ENCODE measurements around the gene MINAR1. TPM values are rescaled to one million over a fixed set of nuclear protein-coding genes. Genes with fewer than 3 reads are reported as not detected.

MINAR1 gene
- under 1 TPM; 0.77 to 0.93 TPM for total RNA-seq

DNA sequence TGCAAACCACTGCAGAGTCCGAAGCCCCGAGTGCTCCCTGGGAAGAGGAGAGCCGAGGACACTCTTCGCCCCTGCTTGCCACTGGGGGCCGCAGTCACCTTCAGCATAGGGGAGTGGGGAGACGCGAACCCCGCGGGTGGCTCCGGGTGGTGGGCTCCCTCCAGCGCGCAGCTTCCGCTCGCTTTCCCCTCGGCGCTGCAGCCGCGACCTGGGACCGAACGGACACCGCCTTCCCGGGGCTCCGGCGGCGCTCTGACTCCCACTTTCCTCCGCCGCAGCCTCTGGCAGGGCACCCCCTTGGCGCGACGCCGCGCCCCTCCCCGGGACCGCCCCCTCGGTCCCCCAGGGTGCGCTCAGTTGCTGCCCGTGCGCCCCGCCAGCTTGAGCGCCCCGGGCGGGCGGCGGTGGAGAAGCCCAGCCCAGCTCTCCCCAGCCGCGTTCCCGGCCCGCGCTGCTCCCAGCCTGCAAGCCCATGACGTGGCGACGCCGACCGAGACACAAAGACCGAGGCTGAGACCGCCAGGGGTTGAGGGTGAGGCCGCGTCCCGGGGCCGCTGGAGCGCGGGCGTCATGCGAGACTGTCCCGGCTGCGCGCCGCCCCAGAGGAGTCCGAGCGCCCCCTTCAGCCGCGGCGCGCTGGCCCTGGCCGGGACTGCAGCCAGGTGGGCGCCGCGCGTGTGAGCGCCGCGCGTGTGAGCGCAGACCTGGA lies at the start of gene MINAR1:
Gene MINAR1, plus strand, starts transcription at position 701 of the 709 bp plus-strand sequence. CDS start 23,812 bp downstream, outside the sequence.
- Mint-ChIP-seq H3K4me1 (peaks cover under 1% of the 10 kb centered on the region), H3K4me3 (peak within 1 kb of the TSS; percentile 37), H3K36me3 (ENCODE audit: low read depth) (no peaks in the 10 kb centered on the region), H3K27me3 (peaks cover 54% of the 10 kb centered on the region), H3K9me3 (no peaks in the 10 kb centered on the region), H3K27ac (no peak within 1 kb of the TSS)
- no peak for ATAC-seq (replicated peaks)

- no peaks in the 10 kb centered on the region for H3K36me3 Mint-ChIP-seq (ENCODE audit: low read depth)
Observed at GRCh38 chr15:79394231-79394630, 37.9 kb upstream of the MINAR1 start.

DNA sequence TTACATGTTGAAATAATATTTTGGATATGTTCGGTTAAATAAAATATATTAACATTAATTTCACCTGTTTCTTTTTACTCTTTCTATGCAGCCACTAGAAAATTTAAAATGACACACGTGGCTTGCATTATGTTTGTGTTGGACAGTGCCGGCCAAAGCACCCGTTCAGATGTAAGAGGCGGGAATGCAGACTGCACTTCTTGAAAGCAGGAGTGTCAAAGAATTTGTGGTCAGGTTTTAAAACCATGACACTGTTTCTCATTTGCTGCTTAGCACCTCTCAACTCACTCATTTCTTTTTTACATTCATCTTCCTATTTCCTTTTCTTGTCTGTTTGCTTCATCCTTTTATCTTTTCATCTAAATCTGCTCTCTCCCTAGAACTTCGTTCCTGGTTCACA lies 35.3 kb upstream of the MINAR1 start:
- Mint-ChIP-seq H3K27me3 (no peaks in the 10 kb centered on the region), H3K9me3 (no peaks in the 10 kb centered on the region), H3K36me3 (ENCODE audit: low read depth) (peaks cover 7% of the 10 kb centered on the region), H3K27ac (no peak overlapping the region), H3K4me1 (peaks cover 5% of the 10 kb centered on the region), H3K4me3 (no peak overlapping the region)
- no peak for ATAC-seq (replicated peaks)

More at GRCh38 chr15:79394231-79394630, 37.9 kb upstream of the MINAR1 start:
- H3K4me1 Mint-ChIP-seq: no peaks in the 10 kb centered on the region
- ATAC-seq (replicated peaks): no peak
- H3K27ac Mint-ChIP-seq: no peak overlapping the region
- H3K9me3 Mint-ChIP-seq: peaks cover 4% of the 10 kb centered on the region
- H3K4me3 Mint-ChIP-seq: no peak overlapping the region
- no peaks in the 10 kb centered on the region for H3K27me3 Mint-ChIP-seq

GRCh38 chr15:79397269-79397910 lies 34.7 kb upstream of the MINAR1 start:
- H3K36me3 Mint-ChIP-seq (ENCODE audit: low read depth): peaks cover 7% of the 10 kb centered on the region
- no peak for ATAC-seq (replicated peaks)
- peaks cover 5% of the 10 kb centered on the region for H3K4me1 Mint-ChIP-seq
- H3K4me3 Mint-ChIP-seq: no peak overlapping the region
- no peaks in the 10 kb centered on the region for H3K27me3 Mint-ChIP-seq
- no peak overlapping the region for H3K27ac Mint-ChIP-seq
- H3K9me3 Mint-ChIP-seq: no peaks in the 10 kb centered on the region

GRCh38 chr15:79399606-79400005 lies 32.5 kb upstream of the MINAR1 start:
- Mint-ChIP-seq H3K9me3 (peaks cover 2% of the 10 kb centered on the region), H3K4me3 (no peak overlapping the region), H3K4me1 (peaks cover 8% of the 10 kb centered on the region), H3K36me3 (ENCODE audit: low read depth) (peaks cover 7% of the 10 kb centered on the region), H3K27me3 (no peaks in the 10 kb centered on the region), H3K27ac (no peak overlapping the region)
- no peak for ATAC-seq (replicated peaks)

DNA sequence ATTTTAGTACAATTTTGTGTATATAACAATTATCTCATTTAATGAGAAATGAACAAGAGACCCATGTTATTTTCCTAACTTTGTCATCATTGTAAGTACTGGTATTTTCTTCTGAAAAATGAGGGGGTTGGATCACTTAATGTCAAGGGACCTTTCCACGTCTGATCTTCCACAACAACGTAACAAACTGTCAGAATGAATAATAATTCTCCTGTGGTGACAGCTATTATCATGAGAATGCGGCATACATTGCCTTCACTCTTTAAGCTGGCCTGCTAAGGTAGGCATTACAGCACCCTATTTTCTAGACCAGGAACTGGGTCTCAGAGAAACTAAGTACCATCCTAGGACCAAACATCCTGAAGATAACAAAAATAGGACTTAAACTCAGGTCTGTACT lies 31.5 kb upstream of the MINAR1 start:
- H3K36me3 Mint-ChIP-seq (ENCODE audit: low read depth): peaks cover 7% of the 10 kb centered on the region
- peaks cover 3% of the 10 kb centered on the region for H3K9me3 Mint-ChIP-seq
- peaks cover 9% of the 10 kb centered on the region for H3K4me1 Mint-ChIP-seq
- H3K4me3 Mint-ChIP-seq: no peak overlapping the region
- H3K27ac Mint-ChIP-seq: no peak overlapping the region
- H3K27me3 Mint-ChIP-seq: no peaks in the 10 kb centered on the region
- ATAC-seq (replicated peaks): no peak

- no peak overlapping the region for H3K4me3 Mint-ChIP-seq
- H3K9me3 Mint-ChIP-seq: peaks cover 3% of the 10 kb centered on the region
- no peaks in the 10 kb centered on the region for H3K27me3 Mint-ChIP-seq
- H3K4me1 Mint-ChIP-seq: peaks cover 9% of the 10 kb centered on the region
- H3K27ac Mint-ChIP-seq: no peak overlapping the region
- no peak for ATAC-seq (replicated peaks)
- peaks cover 7% of the 10 kb centered on the region for H3K36me3 Mint-ChIP-seq (ENCODE audit: low read depth)
Observed at GRCh38 chr15:79401301-79401700, 30.8 kb upstream of the MINAR1 start.

DNA sequence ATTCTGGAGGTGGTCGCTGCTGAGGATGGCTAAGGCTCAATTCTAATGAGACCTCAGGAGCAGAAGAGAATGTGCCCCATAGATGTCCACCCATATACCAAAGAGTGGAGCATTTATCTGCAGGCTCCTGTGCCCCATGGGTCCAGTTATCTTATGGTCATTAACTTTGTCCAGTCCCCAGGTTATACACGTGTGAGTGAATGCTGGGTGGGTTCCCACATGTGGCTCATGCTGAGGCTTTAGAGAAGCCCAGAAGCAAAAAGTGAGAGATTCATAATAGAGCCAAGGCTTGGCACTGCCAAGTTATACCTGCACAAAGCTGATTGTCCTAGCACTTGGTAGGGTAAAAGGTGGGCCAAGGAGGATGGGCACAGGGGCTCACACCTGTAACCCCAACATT lies 30.0 kb upstream of the MINAR1 start:
- H3K4me3 Mint-ChIP-seq: no peak overlapping the region
- no peak for ATAC-seq (replicated peaks)
- peaks cover 3% of the 10 kb centered on the region for H3K9me3 Mint-ChIP-seq
- H3K27me3 Mint-ChIP-seq: no peaks in the 10 kb centered on the region
- no peak overlapping the region for H3K27ac Mint-ChIP-seq
- peaks cover 9% of the 10 kb centered on the region for H3K4me1 Mint-ChIP-seq
- H3K36me3 Mint-ChIP-seq (ENCODE audit: low read depth): peaks cover 7% of the 10 kb centered on the region

DNA sequence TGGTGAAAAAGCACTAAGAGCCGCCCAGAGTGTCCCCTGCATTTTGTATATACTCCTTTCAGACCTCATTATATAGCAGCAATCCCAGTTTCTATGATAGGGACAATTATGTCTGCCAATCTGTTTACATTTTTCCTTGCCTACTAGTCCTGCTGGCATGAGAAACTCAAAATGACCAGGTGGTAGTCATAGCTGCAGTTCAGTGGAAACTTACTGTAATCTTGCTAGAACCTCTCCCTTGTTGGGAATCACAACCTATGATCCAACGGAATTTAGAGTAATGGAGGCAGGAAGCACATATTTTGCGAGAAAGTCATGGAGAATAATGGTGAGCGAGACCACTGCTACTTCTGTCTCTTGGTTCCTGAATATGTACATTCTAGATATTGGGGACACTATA lies 28.6 kb upstream of the MINAR1 start:
- ATAC-seq (replicated peaks): no peak
- no peak overlapping the region for H3K27ac Mint-ChIP-seq
- peaks cover 9% of the 10 kb centered on the region for H3K4me1 Mint-ChIP-seq
- H3K4me3 Mint-ChIP-seq: no peak overlapping the region
- H3K27me3 Mint-ChIP-seq: no peaks in the 10 kb centered on the region
- peaks cover 7% of the 10 kb centered on the region for H3K36me3 Mint-ChIP-seq (ENCODE audit: low read depth)
- H3K9me3 Mint-ChIP-seq: peaks cover 3% of the 10 kb centered on the region

GRCh38 chr15:79406210-79406609 lies 25.9 kb upstream of the MINAR1 start:
- Mint-ChIP-seq H3K4me3 (no peak overlapping the region), H3K4me1 (peaks cover 4% of the 10 kb centered on the region), H3K9me3 (peaks cover 3% of the 10 kb centered on the region), H3K27me3 (no peaks in the 10 kb centered on the region), H3K27ac (no peak overlapping the region), H3K36me3 (ENCODE audit: low read depth) (no peaks in the 10 kb centered on the region)
- ATAC-seq (replicated peaks): no peak

GRCh38 chr15:79408041-79408440 lies 24.1 kb upstream of the MINAR1 start:
- Mint-ChIP-seq H3K27me3 (no peaks in the 10 kb centered on the region), H3K36me3 (ENCODE audit: low read depth) (peaks cover 11% of the 10 kb centered on the region), H3K4me1 (peaks cover 4% of the 10 kb centered on the region), H3K4me3 (no peak overlapping the region), H3K9me3 (peaks cover 3% of the 10 kb centered on the region), H3K27ac (no peak overlapping the region)
- ATAC-seq (replicated peaks): no peak

- no peak for ATAC-seq (replicated peaks)
- no peak overlapping the region for H3K4me3 Mint-ChIP-seq
- H3K27me3 Mint-ChIP-seq: no peaks in the 10 kb centered on the region
- H3K36me3 Mint-ChIP-seq (ENCODE audit: low read depth): peaks cover 12% of the 10 kb centered on the region
- no peaks in the 10 kb centered on the region for H3K4me1 Mint-ChIP-seq
- no peak overlapping the region for H3K27ac Mint-ChIP-seq
- H3K9me3 Mint-ChIP-seq: no peaks in the 10 kb centered on the region
Observed at GRCh38 chr15:79410237-79410636, 21.9 kb upstream of the MINAR1 start.

DNA sequence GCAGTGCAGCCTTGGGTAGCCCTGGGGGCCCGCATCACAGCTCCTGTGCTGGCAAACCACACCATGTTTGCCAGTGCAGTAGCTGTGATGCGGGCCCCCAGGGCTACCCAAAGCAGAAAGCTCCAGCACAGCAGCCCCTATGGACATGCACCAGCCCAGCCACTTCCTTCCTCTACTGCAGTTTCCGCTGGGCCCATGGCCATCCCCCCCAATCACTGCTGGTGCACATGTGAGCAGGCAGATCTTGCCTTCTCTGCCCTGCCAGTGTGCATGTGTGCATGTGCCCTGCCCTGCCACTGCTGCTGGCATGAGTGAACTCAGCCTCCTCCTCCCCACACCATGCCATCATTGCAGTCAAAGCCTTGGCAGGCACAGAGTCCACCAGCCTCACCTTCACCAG lies 20.1 kb upstream of the MINAR1 start:
- no peak for ATAC-seq (replicated peaks)
- no peak overlapping the region for H3K4me3 Mint-ChIP-seq
- peaks cover 12% of the 10 kb centered on the region for H3K36me3 Mint-ChIP-seq (ENCODE audit: low read depth)

DNA sequence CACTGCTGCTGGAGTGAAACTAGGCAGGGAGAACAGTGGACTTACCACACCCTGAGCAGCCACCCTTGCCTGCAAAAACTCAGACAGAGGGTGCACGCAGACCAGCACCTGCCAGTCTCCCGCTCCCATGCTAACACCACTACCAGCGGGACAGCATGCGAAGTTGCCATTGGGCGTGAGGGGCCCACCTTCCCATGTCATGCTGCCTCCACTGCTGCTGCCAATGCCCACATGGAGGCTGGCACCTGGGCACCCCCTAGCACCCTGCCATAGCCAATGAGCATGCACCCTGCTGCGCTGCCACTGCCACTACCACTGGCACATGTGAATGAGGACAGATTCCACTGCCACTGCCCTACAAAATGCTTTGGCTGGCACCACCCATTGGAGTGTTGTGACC lies 19.7 kb upstream of the MINAR1 start:
- peaks cover 12% of the 10 kb centered on the region for H3K36me3 Mint-ChIP-seq (ENCODE audit: low read depth)

More for the DNA sequence above, 20.1 kb upstream of the MINAR1 start:
- H3K27ac Mint-ChIP-seq: no peak overlapping the region
- H3K4me1 Mint-ChIP-seq: no peaks in the 10 kb centered on the region
- H3K9me3 Mint-ChIP-seq: no peaks in the 10 kb centered on the region
- H3K27me3 Mint-ChIP-seq: no peaks in the 10 kb centered on the region

DNA sequence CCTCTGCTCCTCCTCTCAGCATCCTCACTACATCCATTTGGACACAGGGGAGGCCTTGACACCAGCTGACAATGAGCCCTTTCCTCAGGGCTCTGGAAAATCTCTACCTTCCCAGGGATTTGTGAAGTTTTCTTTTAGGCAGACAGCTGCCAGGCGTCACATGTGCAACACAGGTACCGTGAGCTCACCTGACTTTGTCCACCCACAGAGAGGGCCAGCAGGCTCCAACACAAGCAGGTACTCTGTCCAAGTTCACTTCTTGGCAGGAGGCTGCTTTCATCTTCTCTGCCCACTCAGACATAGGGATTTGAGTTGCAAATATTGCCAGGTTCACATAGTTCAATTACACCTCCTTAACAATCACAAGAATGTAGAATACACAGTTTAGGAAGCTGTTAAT lies 15.3 kb upstream of the MINAR1 start:
- peaks cover 12% of the 10 kb centered on the region for H3K36me3 Mint-ChIP-seq (ENCODE audit: low read depth)
- no peak for ATAC-seq (replicated peaks)
- H3K9me3 Mint-ChIP-seq: no peaks in the 10 kb centered on the region
- H3K4me1 Mint-ChIP-seq: no peaks in the 10 kb centered on the region
- no peak overlapping the region for H3K27ac Mint-ChIP-seq
- H3K4me3 Mint-ChIP-seq: no peak overlapping the region
- peaks cover 4% of the 10 kb centered on the region for H3K27me3 Mint-ChIP-seq

More for the DNA sequence above, 19.7 kb upstream of the MINAR1 start:
- Mint-ChIP-seq H3K4me1 (no peaks in the 10 kb centered on the region), H3K27me3 (no peaks in the 10 kb centered on the region), H3K27ac (no peak overlapping the region), H3K9me3 (no peaks in the 10 kb centered on the region), H3K4me3 (no peak overlapping the region)
- ATAC-seq (replicated peaks): no peak
